Stimulated activated CD8-positive, alpha-beta memory T cell treated with anti-CD3 and anti-CD28 coated beads, Interleukin-15, amount 100 ng/mL, for 24 hours (primary cell): Measurements from ENCODE around the gene FCN1.

Experiments
- DNase-seq: peaks from one replicate; pipeline ENCODE4 v3.0.0-alpha.2; 2020; ENCODE audit warnings: low read depth

FCN1 gene

DNA sequence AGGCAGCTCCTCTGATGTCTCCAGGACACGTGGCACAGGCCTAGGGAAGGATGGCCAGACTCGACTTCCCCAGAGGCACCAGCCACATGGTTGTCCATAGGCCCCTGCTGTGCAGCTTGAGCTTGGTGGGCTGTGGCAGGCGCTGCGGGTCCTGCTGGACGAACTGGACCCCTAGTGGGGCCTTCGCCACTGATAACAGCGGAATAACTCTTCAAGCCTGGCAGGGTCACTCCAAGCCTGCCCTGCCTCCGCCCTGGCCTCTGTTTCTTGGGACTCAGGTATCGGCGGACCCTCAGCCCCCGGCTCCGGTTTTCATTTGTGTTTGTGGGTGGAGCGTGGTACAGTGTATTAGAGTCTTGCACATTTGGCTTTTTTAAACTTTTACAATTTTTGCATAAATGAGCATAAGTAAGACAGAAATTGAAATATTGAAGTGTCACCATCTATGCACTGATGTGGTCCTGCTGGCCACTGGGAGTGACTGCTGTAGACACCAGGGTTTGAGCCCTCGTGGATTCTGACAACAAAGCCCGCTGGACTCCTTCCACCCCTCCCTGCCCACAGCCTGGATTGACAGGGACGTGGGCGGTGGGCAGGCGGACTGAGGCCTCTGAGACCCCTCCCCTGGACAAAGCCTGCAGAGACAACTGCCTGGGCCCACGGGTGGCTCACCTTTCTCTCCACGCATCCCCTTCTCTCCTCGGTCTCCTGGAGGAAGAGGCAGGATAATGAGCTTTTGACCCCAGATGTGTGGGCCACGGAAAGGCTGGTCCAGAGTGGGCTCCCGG, 3.8 kb downstream of the FCN1 start:
- DNase-seq: no peak

DNA sequence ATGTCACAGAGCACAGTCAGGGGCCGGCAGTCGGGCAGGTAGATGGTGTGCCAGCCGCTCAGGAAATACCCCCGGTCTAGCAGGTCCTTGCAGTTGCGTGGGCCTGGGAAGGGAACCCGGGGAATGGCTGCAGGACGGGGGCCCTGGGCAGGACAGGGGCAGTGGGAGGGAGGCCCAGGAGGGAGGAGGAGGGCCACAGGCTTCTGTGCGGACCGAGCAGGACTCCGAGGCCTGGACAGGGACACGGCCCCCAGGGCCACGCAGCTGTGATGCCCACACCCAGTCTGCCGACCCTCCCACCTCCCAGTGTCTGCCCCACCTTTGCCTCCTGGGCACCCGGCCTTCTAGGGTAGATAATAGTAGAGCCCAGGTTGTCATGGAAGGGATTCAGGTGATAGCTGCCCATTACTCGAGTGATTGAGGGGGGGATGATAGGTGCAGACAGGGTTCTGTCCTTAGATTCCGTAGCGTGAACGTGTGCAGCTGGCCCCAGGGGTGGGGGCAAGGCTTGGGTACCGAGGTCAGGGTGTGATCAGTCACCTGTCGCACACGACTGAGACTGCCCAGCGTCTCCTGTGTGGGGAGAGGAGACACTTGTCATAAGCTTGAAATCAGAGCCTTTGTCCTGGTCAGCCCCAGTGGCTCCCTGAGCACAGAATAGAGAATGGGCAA, 4.5 kb downstream of the FCN1 start:
- DNase-seq: no peak

DNA sequence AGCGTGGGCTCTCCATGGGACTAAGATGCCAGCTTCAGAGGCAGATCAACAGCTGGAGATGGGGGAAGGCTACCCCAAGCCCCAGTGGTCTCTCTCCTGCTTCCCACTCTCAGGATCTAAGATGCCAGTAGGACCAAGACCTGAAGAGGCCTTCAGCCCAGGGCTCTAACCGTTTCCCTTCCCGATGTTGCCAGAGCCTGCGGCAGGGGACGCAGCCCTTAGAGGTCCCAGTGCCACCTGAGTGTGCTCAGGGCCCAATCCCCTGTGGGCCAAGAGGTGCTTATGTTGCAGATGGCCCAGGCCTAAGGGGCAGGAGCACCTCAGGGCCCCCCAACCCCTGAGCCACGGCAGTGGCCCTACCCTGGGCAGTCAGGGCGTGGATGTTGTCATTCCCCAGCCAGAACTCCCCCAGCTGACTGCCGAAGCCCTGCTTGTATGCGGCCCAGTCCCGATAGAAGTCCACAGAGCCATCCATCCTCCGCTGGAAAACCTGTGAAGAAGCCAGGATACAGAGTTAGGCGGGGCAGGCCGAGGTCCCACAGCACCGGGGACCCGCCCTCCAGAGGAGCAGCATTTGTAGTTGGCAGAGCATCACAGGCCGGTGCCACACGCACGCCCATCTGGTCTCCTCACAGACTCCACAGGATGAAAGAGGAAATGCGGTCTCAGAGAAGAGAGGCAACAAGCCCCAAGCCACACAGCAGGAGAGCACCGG, 5.4 kb downstream of the FCN1 start:
- DNase-seq: no peak

GRCh38 chr9:134909511-134910481, 7.9 kb downstream of the FCN1 start:
- DNase-seq: no peak

- DNase-seq: no peak
Observed at GRCh38 chr9:134908524-134909309, 9.0 kb downstream of the FCN1 start.

DNA sequence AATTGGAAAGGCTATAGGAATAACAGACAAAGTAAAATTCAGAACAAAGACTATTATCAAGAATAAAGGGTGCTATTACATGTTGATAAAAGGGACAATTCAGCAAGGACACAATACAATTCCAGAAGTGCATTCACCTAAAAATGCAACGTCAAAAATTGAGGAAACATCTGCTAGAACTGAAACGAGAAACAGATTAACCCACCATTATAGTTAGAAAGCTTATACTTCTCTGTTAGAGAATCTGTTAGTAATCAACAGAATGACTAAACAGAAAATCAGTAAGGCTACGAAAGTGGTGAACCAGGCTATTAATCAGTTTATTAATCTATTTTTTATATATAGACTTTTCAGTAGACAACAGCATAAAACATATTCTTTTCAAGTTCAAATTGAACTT, 14.8 kb downstream of the FCN1 start:
- DNase-seq: no peak

GRCh38 chr9:134899818-134900217, 17.9 kb downstream of the FCN1 start:
- no peak for DNase-seq

DNA sequence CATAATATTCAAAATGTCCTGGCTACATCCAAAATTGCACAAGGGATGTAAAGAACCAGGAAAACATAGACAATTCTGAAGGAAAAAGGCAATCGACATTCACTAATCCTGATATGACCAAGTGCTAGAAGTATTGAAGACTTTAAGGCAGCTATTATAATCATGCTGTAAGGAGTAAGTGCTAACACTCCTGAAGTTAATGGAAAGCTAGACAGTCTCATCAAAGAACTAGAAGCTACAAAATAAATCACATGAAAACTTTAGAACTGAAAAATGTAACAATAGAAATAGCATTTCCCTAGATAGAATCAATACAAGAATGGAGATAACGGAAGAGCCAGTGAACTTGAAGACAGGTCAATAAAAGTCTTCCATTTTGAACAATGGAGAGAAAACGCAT, 18.5 kb downstream of the FCN1 start:
- no peak for DNase-seq

- no peak for DNase-seq
Observed at GRCh38 chr9:134898319-134898718, 19.4 kb downstream of the FCN1 start.

DNA sequence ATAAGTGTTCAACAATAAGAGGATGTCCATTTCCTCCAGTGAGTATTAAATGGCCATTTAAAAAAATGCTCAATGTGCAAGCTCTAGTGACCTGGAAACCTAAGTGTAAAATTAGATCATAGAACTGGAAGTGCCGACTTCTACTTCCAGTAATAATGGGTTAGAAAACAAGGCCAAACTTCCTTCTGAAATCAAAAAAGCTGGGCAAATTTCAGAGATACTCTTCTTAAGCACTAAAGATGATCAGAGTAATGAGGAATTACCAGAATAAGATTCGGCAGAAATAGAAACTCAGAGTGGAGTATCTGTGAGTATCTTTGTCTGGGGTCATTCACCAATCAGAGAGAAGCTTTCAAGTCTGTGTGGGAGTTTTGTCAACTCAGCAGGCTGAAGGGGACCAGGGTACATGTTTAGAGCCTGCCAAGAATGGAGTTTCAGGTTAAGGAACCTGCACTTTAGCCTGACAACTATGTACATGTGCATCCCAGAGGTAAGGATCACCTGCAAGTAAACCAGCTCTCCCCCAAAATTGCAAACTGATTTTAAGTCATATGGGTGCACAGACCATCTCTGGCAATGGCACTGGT, 20.0 kb downstream of the FCN1 start:
- DNase-seq: no peak

- DNase-seq: no peak
Observed at GRCh38 chr9:134896834-134897583, 20.7 kb downstream of the FCN1 start.

- no peak for DNase-seq
Observed at GRCh38 chr9:134895908-134896833, 21.5 kb downstream of the FCN1 start.

- DNase-seq: no peak
Observed at GRCh38 chr9:134895567-134895907, 22.2 kb downstream of the FCN1 start.

- DNase-seq: no peak
Observed at GRCh38 chr9:134895097-134895496, 22.6 kb downstream of the FCN1 start.

DNA sequence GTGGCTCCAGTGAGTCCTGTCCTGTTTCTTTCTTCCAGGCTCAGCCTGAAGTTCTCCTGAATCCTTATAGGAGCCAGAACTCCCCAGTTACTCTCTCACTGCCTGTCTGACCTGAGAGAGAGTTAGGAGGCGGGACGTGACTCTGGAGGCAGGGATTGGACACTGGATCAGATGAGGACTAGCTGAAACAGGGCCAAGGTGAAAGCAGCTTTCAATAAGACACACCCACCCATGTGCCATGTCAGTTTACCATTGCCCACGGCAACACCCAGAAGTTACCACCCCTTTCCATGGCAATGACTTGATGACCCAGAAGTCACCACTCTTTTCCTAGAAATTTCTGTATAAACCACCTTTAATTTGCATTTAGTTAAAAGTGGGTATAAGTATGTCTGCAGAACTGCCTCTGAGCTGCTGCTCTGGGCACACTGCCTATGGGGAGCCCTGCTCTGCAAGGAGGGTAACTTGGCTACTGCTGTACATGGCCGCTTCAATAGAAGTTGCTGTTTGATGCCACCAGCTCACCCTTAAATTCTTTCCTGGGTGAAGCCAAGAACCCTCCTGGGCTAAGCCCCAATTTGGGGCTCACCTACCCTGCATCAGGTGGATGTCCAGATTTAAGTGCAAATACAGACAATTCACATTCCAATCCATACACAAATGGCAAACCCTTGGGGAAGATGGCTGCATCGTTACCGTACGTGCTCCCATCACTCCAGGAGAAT, 23.4 kb downstream of the FCN1 start:
- DNase-seq: no peak

- DNase-seq: no peak
Observed at GRCh38 chr9:134892820-134893420, 24.8 kb downstream of the FCN1 start.

- no peak for DNase-seq
Observed at GRCh38 chr9:134892221-134892620, 25.5 kb downstream of the FCN1 start.

- no peak for DNase-seq
Observed at GRCh38 chr9:134891713-134892112, 26.0 kb downstream of the FCN1 start.
